SU-DHL-6 (cell line): ENCODE results near the gene NAA11.

Experiments used
- H2AFZ ChIP-seq: fragments of 200-600 bp; sonication (generic); 2 replicates; pipeline ENCODE4 v1.6.1; 2014; ENCODE audit warnings: low read depth, mild to moderate bottlenecking, moderate library complexity, mixed read lengths, antibody characterized with exemption, low read length; ENCODE audit not compliant: severe bottlenecking
- H3F3A ChIP-seq: fragments of 200-600 bp; shearing (Covaris generic); 2 replicates; pipeline ENCODE4 v1.6.0; 2016; ENCODE audit warnings: antibody characterized with exemption, mild to moderate bottlenecking; ENCODE audit not compliant: insufficient read depth
- H3K27ac ChIP-seq: fragments of 200-600 bp; sonication (generic); 2 replicates; pipeline ENCODE4 v1.5.1; 2016; ENCODE audit warnings: low read depth, mild to moderate bottlenecking, low read length, moderate library complexity, mixed read lengths
- H3K27me3 ChIP-seq: fragments of 200-600 bp; sonication (generic), shearing (Covaris generic); 2 replicates; pipeline ENCODE4 v1.6.0; 2014; ENCODE audit warnings: mild to moderate bottlenecking, low read length
- H3K36me3 ChIP-seq: fragments of 200-600 bp; sonication (generic); 2 replicates; pipeline ENCODE4 v1.6.1; 2014; ENCODE audit warnings: mild to moderate bottlenecking, low read length, mixed read lengths
- H3K4me2 ChIP-seq: fragments of 300-600, 200-600 bp; shearing (Covaris generic), sonication (generic); 2 replicates; pipeline ENCODE4 v1.6.0; 2014; ENCODE audit warnings: low read length, low read depth, mild to moderate bottlenecking; ENCODE audit not compliant: poor library complexity, severe bottlenecking
- H3K4me3 ChIP-seq: fragments of 200-600 bp; sonication (generic); 2 replicates; pipeline ENCODE4 v1.5.1; 2014; ENCODE audit warnings: antibody characterized with exemption, low read length, mild to moderate bottlenecking, mixed read lengths; ENCODE audit not compliant: insufficient read depth, poor library complexity, severe bottlenecking
- H3K79me2 ChIP-seq: fragments of 200-600 bp; sonication (generic); 2 replicates; pipeline ENCODE4 v1.6.1; 2014; ENCODE audit warnings: mild to moderate bottlenecking, low read length, moderate library complexity; ENCODE audit not compliant: insufficient read depth
- H3K9ac ChIP-seq: fragments of 200-600 bp; sonication (generic); 2 replicates; pipeline ENCODE4 v1.7.0; 2014; ENCODE audit warnings: mild to moderate bottlenecking, low read length
- H3K9me2 ChIP-seq: fragments of 200-600 bp; sonication (generic); replicated peaks from 2 replicates; pipeline ENCODE4 v1.6.1; 2014; ENCODE audit warnings: low read length; ENCODE audit not compliant: insufficient read depth
- H3K9me3 ChIP-seq: fragments of 200-600 bp; sonication (generic); 2 replicates; pipeline ENCODE4 v1.6.1; 2014; ENCODE audit warnings: low read length, mixed read lengths; ENCODE audit not compliant: insufficient read depth
- H4K20me1 ChIP-seq: fragments of 200-600 bp; sonication (generic); 2 replicates; pipeline ENCODE4 v1.6.1; 2014; ENCODE audit warnings: low read depth, mild to moderate bottlenecking, antibody characterized with exemption, low read length, moderate library complexity, mixed read lengths
- EZH2phosphoT487 ChIP-seq: fragments of 200-600 bp; sonication (generic), shearing (Covaris generic); conservative IDR thresholded peaks from 2 replicates; pipeline ENCODE4 v1.6.1; 2018; ENCODE audit warnings: mild to moderate bottlenecking, antibody characterized with exemption, low read length, moderate library complexity, mixed read lengths
- TF ChIP-seq, protein P1 (sequence below): fragments of 200-600 bp; sonication (generic); IDR thresholded peaks from one replicate; pipeline ENCODE4 v1.5.1; 2017; ENCODE audit warnings: antibody characterized with exemption, mild to moderate bottlenecking, low read length, moderate library complexity; ENCODE audit not compliant: insufficient read depth, poor library complexity, severe bottlenecking

The NAA11 gene

DNA sequence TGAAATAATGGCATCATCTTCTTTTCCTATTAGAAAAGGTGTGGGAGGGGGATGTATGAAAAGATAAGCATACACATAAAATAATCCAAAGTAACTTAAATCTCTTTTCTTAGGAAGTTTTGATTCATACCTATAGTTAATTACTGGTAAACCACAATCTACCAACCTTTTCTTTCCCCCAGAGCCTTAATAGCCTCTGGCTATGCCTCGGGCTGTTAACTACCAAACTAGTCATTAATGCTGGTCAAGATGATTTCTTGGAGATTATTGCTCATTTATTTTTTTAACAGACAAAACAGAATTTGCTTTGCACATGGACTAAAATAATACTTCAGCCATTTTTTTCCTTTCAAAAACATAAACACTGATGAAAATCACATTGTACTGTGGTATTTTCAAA lies 16.9 kb downstream of the NAA11 start:
- Histone ChIP-seq H3K4me2 (no peak overlapping the region), H3F3A (no peaks in the 10 kb centered on the region), H4K20me1 (no peaks in the 10 kb centered on the region), H3K9me3 (no peaks in the 10 kb centered on the region), H3K27me3 (no peaks in the 10 kb centered on the region), H3K9me2 (no peaks in the 10 kb centered on the region), H3K9ac (no peak overlapping the region), H3K79me2 (no peaks in the 10 kb centered on the region), H2AFZ (no peak overlapping the region), H3K27ac (no peak overlapping the region), H3K36me3 (no peaks in the 10 kb centered on the region), H3K4me3 (no peak overlapping the region)
- no peak for TF ChIP-seq EZH2phosphoT487
- TF ChIP-seq, protein P1, sequence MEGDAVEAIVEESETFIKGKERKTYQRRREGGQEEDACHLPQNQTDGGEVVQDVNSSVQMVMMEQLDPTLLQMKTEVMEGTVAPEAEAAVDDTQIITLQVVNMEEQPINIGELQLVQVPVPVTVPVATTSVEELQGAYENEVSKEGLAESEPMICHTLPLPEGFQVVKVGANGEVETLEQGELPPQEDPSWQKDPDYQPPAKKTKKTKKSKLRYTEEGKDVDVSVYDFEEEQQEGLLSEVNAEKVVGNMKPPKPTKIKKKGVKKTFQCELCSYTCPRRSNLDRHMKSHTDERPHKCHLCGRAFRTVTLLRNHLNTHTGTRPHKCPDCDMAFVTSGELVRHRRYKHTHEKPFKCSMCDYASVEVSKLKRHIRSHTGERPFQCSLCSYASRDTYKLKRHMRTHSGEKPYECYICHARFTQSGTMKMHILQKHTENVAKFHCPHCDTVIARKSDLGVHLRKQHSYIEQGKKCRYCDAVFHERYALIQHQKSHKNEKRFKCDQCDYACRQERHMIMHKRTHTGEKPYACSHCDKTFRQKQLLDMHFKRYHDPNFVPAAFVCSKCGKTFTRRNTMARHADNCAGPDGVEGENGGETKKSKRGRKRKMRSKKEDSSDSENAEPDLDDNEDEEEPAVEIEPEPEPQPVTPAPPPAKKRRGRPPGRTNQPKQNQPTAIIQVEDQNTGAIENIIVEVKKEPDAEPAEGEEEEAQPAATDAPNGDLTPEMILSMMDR, result no peak

DNA sequence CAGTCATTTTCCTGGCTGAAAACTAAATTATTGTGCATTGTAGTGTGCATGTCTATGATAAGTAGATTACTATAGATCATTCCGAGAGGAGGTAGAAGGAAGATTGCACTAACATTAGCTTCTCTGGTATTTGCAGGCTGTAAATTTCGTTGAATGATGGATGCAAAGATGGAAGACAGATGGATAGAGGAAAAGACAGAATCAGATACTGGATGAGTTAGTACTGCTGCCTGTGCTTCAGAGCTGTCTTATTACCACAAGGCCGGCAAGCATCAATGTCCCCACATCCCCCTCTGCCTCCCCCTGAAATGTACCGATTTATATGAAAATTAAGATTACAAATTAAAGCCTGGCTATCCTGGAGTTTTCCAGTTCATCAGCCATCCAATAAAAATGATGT lies 17.7 kb downstream of the NAA11 start:
- H3F3A ChIP-seq, result no peaks in the 10 kb centered on the region
- H3K27ac ChIP-seq, result no peak overlapping the region
- TF ChIP-seq EZH2phosphoT487, result no peak
- TF ChIP-seq, protein P1, result no peak
- no peaks in the 10 kb centered on the region for H3K27me3 ChIP-seq
- no peaks in the 10 kb centered on the region for H3K9me3 ChIP-seq
- H3K9me2 ChIP-seq, result no peaks in the 10 kb centered on the region
- H3K4me3 ChIP-seq, result no peak overlapping the region
- H3K9ac ChIP-seq, result no peak overlapping the region
- H3K79me2 ChIP-seq, result no peaks in the 10 kb centered on the region
- no peak overlapping the region for H3K4me2 ChIP-seq
- H3K36me3 ChIP-seq, result no peaks in the 10 kb centered on the region
- H4K20me1 ChIP-seq, result no peaks in the 10 kb centered on the region
- H2AFZ ChIP-seq, result no peak overlapping the region

DNA sequence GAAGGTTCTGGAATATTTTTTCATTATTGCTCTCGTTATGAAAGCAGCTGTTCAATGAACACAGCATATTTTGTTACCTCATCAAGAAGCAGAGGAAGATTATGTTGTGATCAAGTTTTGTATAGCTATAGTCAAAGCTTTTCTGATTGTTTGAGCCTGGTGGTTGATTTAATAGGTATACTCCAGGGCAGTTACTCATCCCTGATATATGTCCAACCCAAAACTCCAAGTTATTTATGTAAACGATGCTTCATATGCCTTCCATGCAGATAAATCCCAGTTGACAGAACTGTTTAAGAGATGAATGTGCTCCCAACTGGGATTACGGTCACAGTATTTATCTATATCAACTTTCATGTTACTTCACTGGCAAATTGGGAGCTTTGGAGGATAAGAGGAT lies 19.1 kb downstream of the NAA11 start:
- H3K4me3 ChIP-seq, result no peak overlapping the region
- TF ChIP-seq EZH2phosphoT487, result no peak
- TF ChIP-seq, protein P1, result no peak
- H3K9me2 ChIP-seq, result no peaks in the 10 kb centered on the region
- no peaks in the 10 kb centered on the region for H3K27me3 ChIP-seq
- no peak overlapping the region for H3K9ac ChIP-seq
- no peaks in the 10 kb centered on the region for H3K9me3 ChIP-seq
- H3K4me2 ChIP-seq, result no peak overlapping the region
- no peak overlapping the region for H3K27ac ChIP-seq
- H2AFZ ChIP-seq, result no peak overlapping the region
- H4K20me1 ChIP-seq, result no peaks in the 10 kb centered on the region
- H3K36me3 ChIP-seq, result no peaks in the 10 kb centered on the region
- H3F3A ChIP-seq, result no peaks in the 10 kb centered on the region
- H3K79me2 ChIP-seq, result no peaks in the 10 kb centered on the region

DNA sequence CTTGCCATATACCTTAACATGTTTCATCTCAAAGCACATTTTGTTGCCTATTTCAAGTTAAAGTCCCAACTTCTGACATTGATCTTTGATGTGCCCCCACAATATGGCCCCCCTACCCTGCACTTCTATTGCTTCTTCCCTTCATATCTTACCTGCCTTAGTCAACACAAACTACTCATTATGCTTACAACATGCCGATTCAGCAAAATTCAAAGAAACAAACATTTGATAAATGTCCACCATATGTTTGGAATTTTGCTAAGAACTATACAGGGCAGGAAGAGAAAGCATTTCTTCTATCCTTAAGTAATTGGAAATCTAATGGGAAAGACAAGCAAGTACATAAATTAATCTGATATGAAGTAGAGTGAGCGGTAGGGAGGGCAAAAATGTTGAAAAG lies 25.6 kb downstream of the NAA11 start:
- Histone ChIP-seq H2AFZ (no peak overlapping the region), H3K9me2 (no peaks in the 10 kb centered on the region), H3K9me3 (no peaks in the 10 kb centered on the region), H3K79me2 (no peaks in the 10 kb centered on the region), H3K27ac (no peak overlapping the region), H3K9ac (no peak overlapping the region), H3K4me2 (no peak overlapping the region), H3F3A (no peaks in the 10 kb centered on the region), H3K36me3 (no peaks in the 10 kb centered on the region), H4K20me1 (no peaks in the 10 kb centered on the region), H3K27me3 (no peaks in the 10 kb centered on the region), H3K4me3 (no peak overlapping the region)
- no peak for TF ChIP-seq EZH2phosphoT487
- TF ChIP-seq, protein P1, result no peak
